NCI-H2196 treated with DMSO at 0.1 percent for 48 hours (cell line): ENCODE measurements around the gene DNAH2.

Source experiments
- DNase-seq: peaks from one replicate; lab custom pipeline; 2025; ENCODE audit not compliant: unreplicated experiment; lab: John Stamatoyannopoulos, UW

The DNAH2 gene

GRCh38 chr17:7838090-7839075, 120.8 kb downstream of the DNAH2 start:
- DNase-seq = no peak

- DNase-seq = no peak
Observed at GRCh38 chr17:7839190-7839875, 121.8 kb downstream of the DNAH2 start.

DNA sequence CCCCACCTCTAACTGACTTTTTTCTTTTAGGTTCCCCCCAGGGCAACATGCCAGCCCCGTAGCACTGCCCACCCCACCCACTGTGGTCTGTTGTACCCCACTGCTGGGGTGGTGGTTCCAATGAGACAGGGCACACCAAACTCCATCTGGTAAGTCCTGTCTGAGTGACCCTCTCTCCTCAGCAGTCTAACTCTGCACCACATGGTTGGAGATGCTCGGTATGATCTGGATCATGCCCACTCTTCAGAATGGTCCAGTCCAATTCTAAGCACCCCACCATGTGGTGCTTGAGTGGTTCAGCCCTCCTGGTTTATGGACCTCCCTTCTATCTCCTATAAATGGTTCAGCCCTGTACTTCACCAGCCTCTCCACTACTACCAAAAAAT, 122.3 kb downstream of the DNAH2 start:
- no peak for DNase-seq

- DNase-seq = no peak
Observed at GRCh38 chr17:7840441-7840840, 122.9 kb downstream of the DNAH2 start.

- DNase-seq = no peak
Observed at GRCh38 chr17:7840875-7841274, 123.3 kb downstream of the DNAH2 start.

- no peak for DNase-seq
Observed at GRCh38 chr17:7841396-7841914, 123.9 kb downstream of the DNAH2 start.

GRCh38 chr17:7841915-7842379, 124.4 kb downstream of the DNAH2 start:
- DNase-seq = peak; percentile 69

DNA sequence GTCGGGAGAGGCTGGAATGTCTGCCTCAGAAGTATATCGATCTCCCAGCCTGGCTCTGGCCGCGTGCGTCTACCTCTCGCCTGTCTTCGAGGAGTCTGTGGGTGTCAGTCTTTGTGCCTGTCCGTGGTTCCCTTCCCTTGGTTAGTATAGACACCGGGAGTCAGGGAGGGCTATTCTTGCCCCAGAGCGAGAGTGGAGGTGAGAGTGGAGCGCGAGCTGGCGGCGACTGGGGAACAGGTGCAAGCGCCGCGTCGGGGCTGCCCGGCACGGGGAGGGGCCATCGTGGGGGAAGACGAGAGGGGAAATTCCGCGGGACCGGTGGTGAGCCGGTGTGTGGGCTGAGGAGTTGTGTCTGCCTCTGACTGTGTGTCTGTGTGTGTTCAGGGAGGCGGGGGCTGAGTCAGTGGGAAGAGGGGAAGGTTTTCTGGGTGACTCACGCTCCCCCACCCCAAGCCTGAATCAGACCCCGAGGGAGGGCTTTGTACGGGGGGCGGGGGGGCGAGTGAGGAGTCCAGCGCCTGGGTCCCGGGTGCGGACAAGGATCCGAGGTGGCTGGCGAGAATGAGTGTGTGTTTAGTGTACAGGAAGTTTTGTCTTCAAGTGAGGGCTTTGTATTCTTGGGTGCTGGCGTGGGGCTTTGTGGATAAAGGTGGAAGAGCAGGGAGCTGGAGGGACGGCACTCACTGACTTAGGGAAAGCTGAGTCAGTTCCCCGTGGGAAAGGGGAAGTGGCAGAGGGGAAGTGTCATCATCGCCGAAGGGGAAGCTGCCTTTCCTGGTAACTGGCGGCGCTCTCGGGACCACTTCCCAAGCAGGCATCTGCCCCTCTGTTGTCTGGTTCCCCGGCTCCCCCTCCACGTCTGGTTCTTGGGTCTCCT, 125.1 kb downstream of the DNAH2 start:
- DNase-seq = no peak

- no peak for DNase-seq
Observed at GRCh38 chr17:7843257-7843535, 125.7 kb downstream of the DNAH2 start.

GRCh38 chr17:7843536-7844291, 126.2 kb downstream of the DNAH2 start:
- DNase-seq = peak; percentile 37

DNA sequence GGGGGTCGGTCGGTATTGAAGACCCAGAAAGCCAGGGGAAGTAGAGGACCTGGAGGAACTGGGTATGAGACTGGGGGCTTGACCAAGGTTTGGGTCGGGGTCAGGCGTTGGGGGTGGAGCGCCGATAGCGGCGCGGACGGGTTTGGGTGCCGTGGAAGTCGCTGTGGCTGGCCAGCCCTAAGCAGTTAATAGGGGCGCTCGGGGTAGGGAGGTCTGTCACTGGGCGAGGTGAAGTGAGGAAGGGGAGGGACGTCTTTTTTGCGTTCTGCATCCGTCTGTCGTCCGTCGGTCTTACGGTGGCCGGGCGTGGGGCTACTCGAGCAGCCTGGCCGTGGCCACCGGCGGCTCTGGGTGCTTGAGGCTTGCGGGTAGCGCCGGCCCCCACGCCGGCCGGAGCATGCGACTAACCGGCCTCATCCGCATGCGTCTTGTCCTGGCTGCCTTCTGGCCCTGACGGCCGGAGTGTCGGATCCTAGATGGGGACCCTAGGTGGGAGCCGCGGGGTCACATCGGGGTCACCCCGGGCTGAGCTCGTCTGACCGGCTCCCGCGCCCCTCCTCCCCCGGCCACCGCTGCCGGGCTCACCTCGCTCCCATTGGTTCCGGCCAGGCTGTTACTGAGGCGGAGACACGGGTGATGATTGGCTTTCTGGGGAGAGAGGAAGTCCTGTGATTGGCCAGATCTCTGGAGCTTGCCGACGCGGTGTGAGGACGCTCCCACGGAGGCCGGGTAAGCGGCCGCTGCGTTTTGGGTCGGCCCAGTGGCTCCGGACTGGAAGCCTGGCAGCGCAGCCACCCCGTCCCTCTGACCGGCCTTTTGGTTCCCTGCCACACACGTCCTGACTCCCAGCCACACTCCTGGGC, 127.0 kb downstream of the DNAH2 start:
- DNase-seq = peak; percentile 70

- DNase-seq = no peak
Observed at GRCh38 chr17:7845359-7846062, 128.0 kb downstream of the DNAH2 start.

DNA sequence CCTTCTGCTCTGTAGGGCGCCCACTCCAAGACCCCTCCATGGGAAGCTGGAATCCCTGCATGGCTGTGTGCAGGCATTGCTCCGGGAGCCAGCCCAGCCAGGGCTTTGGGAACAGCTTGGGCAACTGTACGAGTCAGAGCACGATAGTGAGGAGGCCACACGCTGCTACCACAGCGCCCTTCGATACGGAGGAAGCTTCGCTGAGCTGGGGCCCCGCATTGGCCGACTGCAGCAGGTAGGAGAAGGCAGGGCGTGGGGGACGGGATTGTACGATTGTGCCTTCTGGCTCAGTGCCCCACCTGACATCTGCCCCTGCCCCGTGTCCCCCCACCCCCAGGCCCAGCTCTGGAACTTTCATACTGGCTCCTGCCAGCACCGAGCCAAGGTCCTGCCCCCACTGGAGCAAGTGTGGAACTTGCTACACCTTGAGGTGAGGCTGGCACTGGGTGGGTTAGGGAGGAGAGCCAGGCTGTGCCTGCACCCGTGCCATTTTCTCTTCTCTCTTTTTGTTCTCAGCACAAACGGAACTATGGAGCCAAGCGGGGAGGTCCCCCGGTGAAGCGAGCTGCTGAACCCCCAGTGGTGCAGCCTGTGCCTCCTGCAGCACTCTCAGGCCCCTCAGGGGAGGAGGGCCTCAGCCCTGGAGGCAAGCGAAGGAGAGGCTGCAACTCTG, 128.7 kb downstream of the DNAH2 start:
- no peak for DNase-seq

DNA sequence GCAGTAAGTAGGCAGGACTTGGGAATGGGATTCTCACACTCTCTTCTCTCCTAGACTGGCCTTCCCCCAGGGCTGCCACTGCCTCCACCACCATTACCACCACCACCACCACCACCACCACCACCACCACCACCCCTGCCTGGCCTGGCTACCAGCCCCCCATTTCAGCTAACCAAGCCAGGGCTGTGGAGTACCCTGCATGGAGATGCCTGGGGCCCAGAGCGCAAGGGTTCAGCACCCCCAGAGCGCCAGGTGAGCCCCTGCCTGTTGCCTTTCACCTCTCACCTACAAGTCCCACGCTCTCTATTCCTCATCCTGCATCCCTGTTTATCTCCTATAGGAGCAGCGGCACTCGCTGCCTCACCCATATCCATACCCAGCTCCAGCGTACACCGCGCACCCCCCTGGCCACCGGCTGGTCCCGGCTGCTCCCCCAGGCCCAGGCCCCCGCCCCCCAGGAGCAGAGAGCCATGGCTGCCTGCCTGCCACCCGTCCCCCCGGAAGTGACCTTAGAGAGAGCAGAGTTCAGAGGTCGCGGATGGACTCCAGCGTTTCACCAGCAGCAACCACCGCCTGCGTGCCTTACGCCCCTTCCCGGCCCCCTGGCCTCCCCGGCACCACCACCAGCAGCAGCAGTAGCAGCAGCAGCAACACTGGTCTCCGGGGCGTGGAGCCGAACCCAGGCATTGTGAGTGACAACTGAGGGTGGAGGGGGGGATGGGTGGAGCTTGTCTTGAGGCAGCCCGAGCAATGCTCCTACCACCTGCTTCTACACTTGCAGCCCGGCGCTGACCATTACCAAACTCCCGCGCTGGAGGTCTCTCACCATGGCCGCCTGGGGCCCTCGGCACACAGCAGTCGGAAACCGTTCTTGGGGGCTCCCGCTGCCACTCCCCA, 129.5 kb downstream of the DNAH2 start:
- DNase-seq = no peak

DNA sequence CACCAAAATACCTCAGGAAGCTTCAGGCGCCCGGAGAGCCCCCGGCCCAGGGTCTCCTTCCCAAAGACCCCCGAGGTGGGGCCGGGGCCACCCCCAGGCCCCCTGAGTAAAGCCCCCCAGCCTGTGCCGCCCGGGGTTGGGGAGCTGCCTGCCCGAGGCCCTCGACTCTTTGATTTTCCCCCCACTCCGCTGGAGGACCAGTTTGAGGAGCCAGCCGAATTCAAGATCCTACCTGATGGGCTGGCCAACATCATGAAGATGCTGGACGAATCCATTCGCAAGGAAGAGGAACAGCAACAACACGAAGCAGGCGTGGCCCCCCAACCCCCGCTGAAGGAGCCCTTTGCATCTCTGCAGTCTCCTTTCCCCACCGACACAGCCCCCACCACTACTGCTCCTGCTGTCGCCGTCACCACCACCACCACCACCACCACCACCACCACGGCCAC, 130.6 kb downstream of the DNAH2 start:
- no peak for DNase-seq

GRCh38 chr17:7848739-7849129, 131.2 kb downstream of the DNAH2 start:
- no peak for DNase-seq

DNA sequence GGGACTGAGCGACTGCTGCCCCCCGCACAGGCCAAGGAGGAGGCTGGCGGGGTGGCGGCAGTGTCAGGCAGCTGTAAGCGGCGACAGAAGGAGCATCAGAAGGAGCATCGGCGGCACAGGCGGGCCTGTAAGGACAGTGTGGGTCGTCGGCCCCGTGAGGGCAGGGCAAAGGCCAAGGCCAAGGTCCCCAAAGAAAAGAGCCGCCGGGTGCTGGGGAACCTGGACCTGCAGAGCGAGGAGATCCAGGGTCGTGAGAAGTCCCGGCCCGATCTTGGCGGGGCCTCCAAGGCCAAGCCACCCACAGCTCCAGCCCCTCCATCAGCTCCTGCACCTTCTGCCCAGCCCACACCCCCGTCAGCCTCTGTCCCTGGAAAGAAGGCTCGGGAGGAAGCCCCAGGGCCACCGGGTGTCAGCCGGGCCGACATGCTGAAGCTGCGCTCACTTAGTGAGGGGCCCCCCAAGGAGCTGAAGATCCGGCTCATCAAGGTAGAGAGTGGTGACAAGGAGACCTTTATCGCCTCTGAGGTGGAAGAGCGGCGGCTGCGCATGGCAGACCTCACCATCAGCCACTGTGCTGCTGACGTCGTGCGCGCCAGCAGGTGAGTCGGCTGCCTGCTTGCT, 131.7 kb downstream of the DNAH2 start:
- no peak for DNase-seq
